GM12878 (cell line): ENCODE results near the gene TMEM259. TPM values are rescaled to one million over a fixed set of nuclear protein-coding genes. Genes with fewer than 3 reads are reported as not detected.

Experiments
- ATAC-seq: fragments of 200-7000 bp; cut with Tn5 transposase; 3 replicates; pipeline ENCODE4 v1.9.1; 2020; ENCODE audit warnings: mild to moderate bottlenecking, moderate library complexity
- BruUV-seq: library from RNA; stranded (reverse); fragments of 400-500 nt; replicated peaks from 2 replicates; lab custom pipeline; 2021; lab: Mats Ljungman, UMichigan
- CTCF ChIA-PET: fragments of 300-600 bp; sonication (Branson Sonifier 250); formaldehyde crosslinking; extraction: SDS; loops from one replicate; lab custom pipeline; 2021; ENCODE audit warnings: inconsistent platforms; lab: Yijun Ruan, JAX
- POLR2A ChIA-PET: fragments of 350-600 bp; formaldehyde crosslinking; extraction: SDS; loops from one replicate; lab custom pipeline; 2021; ENCODE audit warnings: inconsistent platforms; lab: Charles Lee
- RAD21 ChIA-PET: fragments of 300-600 bp; sonication (Branson Sonifier 250); formaldehyde crosslinking; loops from one replicate; lab custom pipeline; 2023; ENCODE audit warnings: antibody characterized with exemption; ENCODE audit not compliant: unreplicated experiment; lab: Charles Lee
- SMC1A ChIA-PET: fragments of 300-600 bp; sonication (Branson Sonifier 250); formaldehyde crosslinking; loops from one replicate; lab custom pipeline; 2023; ENCODE audit not compliant: unreplicated experiment, uncharacterized antibody; lab: Charles Lee
- DNase-seq: peaks from one replicate; pipeline ENCODE4 v3.0.0-alpha.2; 2011; ENCODE audit warnings: low read depth, low spot score
- FAIRE-seq: peaks from 3 replicates; lab custom pipeline; 2011; peaks lifted over from hg19 to GRCh38; lab: Jason Lieb, UNC
- H2AFZ ChIP-seq: 2 replicates; pipeline ENCODE4 v1.6.0; 2011; ENCODE audit warnings: low read depth, low read length, control low read depth; ENCODE audit not compliant: control insufficient read depth
- H3K27ac ChIP-seq: 2 replicates; pipeline ENCODE4 v1.5.1; 2011; ENCODE audit warnings: control low read depth; ENCODE audit not compliant: control insufficient read depth, insufficient read depth
- H3K27me3 ChIP-seq, 2 experiments: replicated peaks in 1 of 2; 2 replicates each; pipeline versions ENCODE4 v1.6.0 to v1.6.1; 2011; ENCODE audit warnings: low read length in 1 of 2; ENCODE audit not compliant: control insufficient read depth in 2 of 2, insufficient read depth in 2 of 2
- H3K36me3 ChIP-seq, 2 experiments: 2 replicates each; pipeline ENCODE4 v1.5.1; 2011; ENCODE audit warnings: low read length in 1 of 2; ENCODE audit not compliant: control insufficient read depth in 2 of 2, insufficient read depth in 2 of 2
- H3K4me1 ChIP-seq: 2 replicates; pipeline ENCODE4 v1.6.1; 2011; ENCODE audit warnings: mild to moderate bottlenecking, low read length, moderate library complexity, mixed read lengths; ENCODE audit not compliant: control insufficient read depth, insufficient read depth
- H3K4me2 ChIP-seq: 2 replicates; pipeline ENCODE4 v1.6.0; 2011; ENCODE audit warnings: control low read depth; ENCODE audit not compliant: control insufficient read depth, insufficient read depth
- H3K4me3 ChIP-seq: fragments of 200-600 bp; sonication (generic); 2 replicates; pipeline ENCODE4 v1.5.1; 2016
- H3K79me2 ChIP-seq: 2 replicates; pipeline ENCODE4 v1.6.0; 2011; ENCODE audit warnings: low read length; ENCODE audit not compliant: control insufficient read depth, insufficient read depth
- H3K9ac ChIP-seq: 2 replicates; pipeline ENCODE4 v1.8.0; 2011; ENCODE audit warnings: low read length, control low read depth, mixed read lengths; ENCODE audit not compliant: control insufficient read depth, insufficient read depth
- H3K9me3 ChIP-seq: replicated peaks from 3 replicates; pipeline ENCODE4 v1.5.1; 2011; ENCODE audit warnings: mild to moderate bottlenecking, low read length; ENCODE audit not compliant: control insufficient read depth, insufficient read depth
- H4K20me1 ChIP-seq: 2 replicates; pipeline ENCODE4 v1.6.0; 2011; ENCODE audit not compliant: control insufficient read depth, insufficient read depth
- ATF7 ChIP-seq: fragments of 450-650 bp; IDR thresholded peaks from 2 replicates; pipeline ENCODE4 v1.6.1; 2016; ENCODE audit warnings: low read depth, mild to moderate bottlenecking
- EZH2 ChIP-seq: IDR thresholded peaks from 2 replicates; pipeline ENCODE4 v1.6.1; 2012; ENCODE audit warnings: low read depth, mild to moderate bottlenecking, control low read depth, inconsistent platforms, low read length, borderline replicate concordance; ENCODE audit not compliant: control insufficient read depth
- FOXM1 ChIP-seq: IDR thresholded peaks from 2 replicates; pipeline ENCODE4 v1.6.1; 2012; ENCODE audit warnings: low read depth, mild to moderate bottlenecking, inconsistent platforms, low read length, moderate library complexity
- IKZF2 ChIP-seq, 2 experiments: fragments of 450-650 bp; IDR thresholded peaks; 2 replicates each; pipeline ENCODE4 v1.6.1; 2017; ENCODE audit warnings: mild to moderate bottlenecking in 2 of 2, moderate library complexity in 2 of 2
- NKRF ChIP-seq: fragments of 450-650 bp; conservative IDR thresholded peaks from 2 replicates; pipeline ENCODE4 v1.6.1; 2017; ENCODE audit warnings: mild to moderate bottlenecking, moderate library complexity
- POLR2AphosphoS5 ChIP-seq: IDR thresholded peaks from 2 replicates; pipeline ENCODE4 v1.6.1; 2011; ENCODE audit warnings: mild to moderate bottlenecking, low read length, inconsistent platforms
- RAD21 ChIP-seq: IDR thresholded peaks from 2 replicates; pipeline ENCODE4 v1.6.1; 2011; ENCODE audit warnings: mild to moderate bottlenecking, low read depth, low read length, moderate library complexity; ENCODE audit not compliant: insufficient read depth
- SUPT20H ChIP-seq: IDR thresholded peaks from 2 replicates; pipeline ENCODE4 v1.6.1; 2011; ENCODE audit warnings: low read depth, mild to moderate bottlenecking, low read length, moderate library complexity, borderline replicate concordance; ENCODE audit not compliant: control insufficient read depth
- WRNIP1 ChIP-seq: IDR thresholded peaks from 2 replicates; pipeline ENCODE4 v1.6.1; 2011; ENCODE audit warnings: low read depth, low read length, improper control_type of control experiment, borderline replicate concordance
- ZBTB11 ChIP-seq: fragments of 450-650 bp; formaldehyde crosslinking; IDR thresholded peaks from 2 replicates; pipeline ENCODE4 v1.5.0; 2022; ENCODE audit warnings: mild to moderate bottlenecking, missing genetic modification characterization
- ZBTB4 ChIP-seq: fragments of 450-650 bp; formaldehyde crosslinking; IDR thresholded peaks from 2 replicates; pipeline ENCODE4 v1.4.0; 2022; ENCODE audit warnings: mild to moderate bottlenecking, moderate library complexity
- ZNF24 ChIP-seq: fragments of 450-650 bp; IDR thresholded peaks from 2 replicates; pipeline ENCODE4 v1.6.1; 2017; ENCODE audit warnings: antibody characterized with exemption, mild to moderate bottlenecking
- WGBS: methylation state at CpG from one replicate; pipeline ENCODE4 v1.1.6; 2016; ENCODE audit warnings: low lambda C conversion rate; ENCODE audit not compliant: insufficient replicate concordance, insufficient coverage; ENCODE audit errors: missing lambda C conversion rate; 5-methylcytosine and 5-hydroxymethylcytosine counted together
- in situ Hi-C: fragments of 300-500 bp; cut with MboI; formaldehyde crosslinking; loops from 9 replicates; pipeline ENCODE4 v1.14.3; 2018; ENCODE audit warnings: mixed read lengths
- intact Hi-C: fragments of 100-400 bp; cut with micrococcal nuclease; formaldehyde crosslinking; loops from one replicate; pipeline ENCODE4 v1.14.2; 2022; ENCODE audit not compliant: unreplicated experiment
- polyA plus RNA-seq, 11 experiments: library from polyadenylated mRNA; depleted of rRNA in 4 of 11; unstranded in 6 of 11; stranded (reverse) in 5 of 11; fragments of >200 nt; fragmentation: Nextera tagmentation in 4 of 11; fragmentation: Illumina TruSeq in 1 of 11; extraction: Ambion mirVana in 4 of 11; extraction: Trizol in 1 of 11; gene quantifications; 1 replicate in 1 of 11; 2 replicates in 10 of 11; pipeline versions ENCODE4 v1.2.1 to v1.2.3, GENCODE V29; 2011 to 2016; ENCODE audit warnings: inconsistent platforms in 2 of 11, missing spikeins in 2 of 11, low read depth in 1 of 11
- total RNA-seq, 4 experiments: library from RNA; depleted of rRNA in 3 of 4; stranded (reverse); fragments of >200 nt in 3 of 4; fragmentation: Illumina TruSeq in 1 of 4; extraction: Trizol in 1 of 4; gene quantifications; 2 replicates each; pipeline versions ENCODE4 v1.2.1 to v1.2.3, GENCODE V29; 2013 to 2021

TMEM259 gene
- total and polyA plus RNA-seq, 10 of the 15 experiments (the other 5 are each of a cell fraction or from before 2014, with no cell fraction given), result 0.43 to 184 (median 62.0) TPM

GRCh38 chr19:1058112-1058511, 37.2 kb upstream of the TMEM259 start (continued):
- TF ChIP-seq NKRF (no peak), WRNIP1 (no peak)

- Histone ChIP-seq H3K27me3 (no peaks in the 10 kb centered on the region), H3K9ac (no peak overlapping the region), H2AFZ (no peak overlapping the region), H3K9me3 (no peaks in the 10 kb centered on the region), H3K4me2 (no peak overlapping the region), H3K4me3 (no peak overlapping the region), H3K27ac (no peak overlapping the region), H4K20me1 (no peaks in the 10 kb centered on the region), H3K4me1 (no peaks in the 10 kb centered on the region), H3K79me2 (no peaks in the 10 kb centered on the region), H3K36me3 (no peaks in the 10 kb centered on the region; a peak in 1 of 4 replicates)
- ATAC-seq, result peak; percentile 94
- intact Hi-C loops, result loop anchor here (5.0 kb wide), 1 partner anchor 135 kb away; no protein-coding TSS in a partner anchor
- POLR2A ChIA-PET, result no interaction called here
- SMC1A ChIA-PET, result interaction anchor here (0.6 to 1.4 kb wide), 3 partner anchors 10 to 45 kb away, joined by 3 to 7 read pairs (median 4); partner anchors contain the start of gene ARHGAP45
- CTCF ChIA-PET, result interaction anchor here (0.6 to 2.9 kb wide), 11 partner anchors 9 to 183 kb away, joined by 3 to 14 read pairs (median 4); partner anchors contain the start of genes ABCA7 and ARHGAP45
- no peak for FAIRE-seq
- WGBS, result 2% methylated on average over 3 of the region's 3 CpGs
- in situ Hi-C loops, result no loop called here
- RAD21 ChIA-PET, result interaction anchor here (0.6 to 2.2 kb wide), 4 partner anchors 17 to 212 kb away, joined by 4 to 9 read pairs (median 5); partner anchors contain the start of gene CIRBP
- no peak for DNase-seq
- BruUV-seq, result no TSS peak
- TF ChIP-seq ZBTB11 (CRISPR knock-in tag), result no peak
- no peak for TF ChIP-seq IKZF2 (IDR thresholded peaks at IDR 0.05)
- no peak for TF ChIP-seq EZH2
- no peak for TF ChIP-seq ZBTB4 (CRISPR knock-in tag)
- TF ChIP-seq ZNF24, result no peak
- no peak for TF ChIP-seq ATF7
- TF ChIP-seq FOXM1, result no peak
- TF ChIP-seq POLR2AphosphoS5, result no peak
- no peak for TF ChIP-seq SUPT20H
- TF ChIP-seq RAD21, result peak; percentile 27; the same call in 1 of the 2 replicates
Observed at GRCh38 chr19:1057176-1057855, 36.4 kb upstream of the TMEM259 start.
